Measurements from ENCODE around the gene FOXP2. TPM values are rescaled to one million over a fixed set of nuclear protein-coding genes. Genes with fewer than 3 reads are reported as not detected.
"Not testable (repeated sequence)": the region's sequence is repeated elsewhere in the genome, so short reads cannot be mapped to it uniquely, and the experiment has no call there.

The FOXP2 gene
- total and polyA plus RNA-seq, 2 of the 4 experiments (the other 2 are of a cell fraction): 0.89 to 1.1 TPM

DNA sequence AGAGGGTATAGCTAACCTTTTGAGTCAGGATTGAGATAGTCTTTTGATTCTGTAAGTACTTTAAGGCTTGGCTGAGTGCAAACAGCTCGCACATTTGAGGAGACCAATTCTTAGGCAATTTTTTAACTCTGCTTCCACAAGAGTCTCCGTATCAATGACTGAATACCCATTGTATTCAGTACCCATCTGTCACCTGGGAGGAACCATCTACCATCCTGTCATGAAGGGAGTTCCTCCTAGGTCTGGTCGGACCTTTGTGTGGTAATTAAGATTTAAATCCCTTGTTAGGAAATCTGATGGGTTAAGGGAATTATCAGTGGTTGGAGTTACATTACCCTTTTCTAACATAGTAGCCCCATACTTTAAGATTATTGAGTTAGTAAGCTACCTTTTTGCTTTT is 30.3 kb upstream of the FOXP2 start:
- not testable (repeated sequence) for DNase-seq; H2AK9ac ChIP-seq (replicated peaks; ENCODE audit: low read depth, low read length, poor library complexity)
- no CpG with 5 or more reads among the region's 3 CpGs for WGBS, 2 experiments (ENCODE audit: extremely low coverage in 2 of 2, insufficient read length in 1 of 2)

More for the DNA sequence above, 30.3 kb upstream of the FOXP2 start:
- dilution Hi-C loops (cut with HindIII; ENCODE audit: low sequenced_read_pairs, unreplicated experiment); H4K5ac ChIP-seq (ENCODE audit: low read depth, low read length); H3K4me3 ChIP-seq (ENCODE audit: insufficient read depth, low read depth, low read length); H3K4ac ChIP-seq (ENCODE audit: low read depth, low read length); H3K9ac ChIP-seq (ENCODE audit: low read depth, low read length); H2BK20ac ChIP-seq (ENCODE audit: low read depth, low read length); H2BK120ac ChIP-seq (ENCODE audit: low read depth, low read length); BruUV-seq (replicated peaks); H3K9me1 ChIP-seq (ENCODE audit: insufficient read depth, low read length); H3K9me3 ChIP-seq (ENCODE audit: control insufficient read depth, insufficient read depth, low read length); ATAC-seq (ENCODE audit: low read depth); H3K27me3 ChIP-seq (ENCODE audit: control insufficient read depth, insufficient read depth, low read length); H4K20me1 ChIP-seq (ENCODE audit: insufficient read depth, low read length); H2AK5ac ChIP-seq (ENCODE audit: low read depth, low read length); H2BK5ac ChIP-seq (ENCODE audit: low read depth, low read length, poor library complexity, severe bottlenecking); H3K4me1 ChIP-seq (ENCODE audit: control insufficient read depth, insufficient read depth, low read length); H4K91ac ChIP-seq (ENCODE audit: insufficient read depth, low read depth, low read length); intact Hi-C loops (cut with micrococcal nuclease); H3K4me2 ChIP-seq (ENCODE audit: low read depth, low read length); H3K27ac ChIP-seq (ENCODE audit: insufficient read depth, low read length); H3K36me3 ChIP-seq (ENCODE audit: control insufficient read depth, insufficient read depth, low read length); H3K23ac ChIP-seq (ENCODE audit: low read depth, low read length); H3K18ac ChIP-seq (ENCODE audit: low read depth, low read length); H4K8ac ChIP-seq (ENCODE audit: low read depth in 2 of 2, low read length in 2 of 2); POLR2A ChIA-PET (ENCODE audit: unreplicated experiment); H3K56ac ChIP-seq (ENCODE audit: extremely low read depth, insufficient read depth, low read length); CTCF ChIA-PET; H3K14ac ChIP-seq (replicated peaks; ENCODE audit: low read depth, low read length); H2BK15ac ChIP-seq (ENCODE audit: low read depth, low read length); in situ Hi-C loops (cut with MboI; ENCODE audit: low sequenced_read_pairs); H2AFZ ChIP-seq (replicated peaks; ENCODE audit: low read length, poor library complexity); H3K79me1 ChIP-seq (ENCODE audit: low read depth in 1 of 2, low read length in 2 of 2): not testable (repeated sequence)

All from IMR-90 (cell line).